AG20443 (cell line): Measurements from ENCODE around the gene EGFL7.

ENCODE experiments used
- DNase-seq: peaks from one replicate; pipeline ENCODE4 v3.0.0; 2012; ENCODE audit warnings: low spot score, mixed read lengths

Gene EGFL7

DNA sequence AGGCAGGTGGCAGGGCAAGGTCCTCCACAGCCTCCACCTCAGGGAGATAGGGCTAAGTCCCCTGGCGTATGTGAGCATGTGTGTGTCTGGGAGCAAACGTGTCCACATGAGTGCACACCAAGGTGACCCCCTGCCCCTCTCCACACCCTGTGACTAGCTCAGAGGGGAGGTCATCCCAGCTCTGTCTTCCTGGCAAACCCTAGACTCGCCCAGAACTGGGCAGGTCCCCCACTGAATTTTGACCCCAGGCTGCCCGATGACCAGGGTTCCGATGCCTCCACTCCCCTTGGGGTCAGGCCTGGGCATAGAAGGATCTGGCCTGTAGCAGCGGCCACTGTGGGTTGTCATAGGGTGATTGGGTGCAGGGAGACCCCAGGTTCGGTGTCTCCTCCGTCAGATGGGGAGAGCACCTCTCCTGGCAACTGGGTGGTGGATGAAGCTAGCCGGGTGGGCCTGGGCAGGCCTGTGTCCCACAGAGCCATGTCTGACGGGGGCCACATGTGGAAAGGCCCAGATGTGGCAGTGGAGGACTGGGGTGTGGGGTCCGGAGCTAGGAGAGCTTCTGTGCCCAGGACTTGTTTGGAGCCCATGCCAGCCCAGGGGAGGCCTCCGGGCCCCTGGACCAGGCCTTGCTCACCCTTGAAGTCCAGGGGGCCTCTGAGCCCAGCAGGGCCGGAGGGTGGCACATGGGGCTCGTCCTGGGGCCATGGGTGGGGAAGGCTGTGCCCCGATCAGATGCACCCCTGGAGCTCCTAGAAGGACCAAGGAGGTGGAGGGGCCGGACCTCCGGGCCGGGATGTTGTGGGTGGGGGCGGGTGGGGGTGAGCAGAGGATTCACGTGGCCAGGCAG lies 55.9 kb downstream of the EGFL7 start:
- no peak for DNase-seq

DNA sequence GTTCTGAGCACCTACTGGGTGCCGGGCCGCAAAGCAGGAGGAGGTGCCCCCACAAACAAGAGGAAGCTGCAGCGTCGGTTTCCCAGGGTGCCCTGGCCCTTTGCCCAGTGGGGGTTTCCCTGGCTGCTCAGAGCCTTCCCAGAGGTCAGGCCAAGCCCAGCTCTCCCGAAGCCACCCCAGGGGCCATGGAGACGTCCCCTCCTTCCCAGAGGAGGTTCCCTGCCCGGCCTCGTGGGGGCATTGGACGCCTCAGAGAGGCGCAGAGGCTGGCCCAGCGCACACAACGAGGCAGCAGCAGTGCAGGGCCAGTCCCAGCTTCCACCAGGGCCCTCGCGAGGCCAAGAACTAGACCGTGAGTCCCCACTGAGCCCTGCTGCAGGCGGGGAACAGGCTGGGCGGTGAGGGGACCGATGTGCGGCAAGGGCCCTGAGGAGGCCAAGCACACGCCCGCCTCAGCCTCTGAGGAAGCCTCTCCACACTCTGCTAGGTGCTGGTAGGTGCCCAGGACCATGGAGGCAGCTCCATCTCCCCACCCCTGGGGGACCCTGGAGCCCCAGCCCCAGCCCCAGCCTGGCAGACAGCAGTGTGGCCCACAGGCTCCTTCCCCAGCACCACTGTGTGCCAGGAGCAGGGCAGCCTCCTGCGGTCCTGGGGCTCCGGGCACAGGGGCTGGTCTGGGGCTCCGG lies 56.6 kb downstream of the EGFL7 start:
- no peak for DNase-seq

DNA sequence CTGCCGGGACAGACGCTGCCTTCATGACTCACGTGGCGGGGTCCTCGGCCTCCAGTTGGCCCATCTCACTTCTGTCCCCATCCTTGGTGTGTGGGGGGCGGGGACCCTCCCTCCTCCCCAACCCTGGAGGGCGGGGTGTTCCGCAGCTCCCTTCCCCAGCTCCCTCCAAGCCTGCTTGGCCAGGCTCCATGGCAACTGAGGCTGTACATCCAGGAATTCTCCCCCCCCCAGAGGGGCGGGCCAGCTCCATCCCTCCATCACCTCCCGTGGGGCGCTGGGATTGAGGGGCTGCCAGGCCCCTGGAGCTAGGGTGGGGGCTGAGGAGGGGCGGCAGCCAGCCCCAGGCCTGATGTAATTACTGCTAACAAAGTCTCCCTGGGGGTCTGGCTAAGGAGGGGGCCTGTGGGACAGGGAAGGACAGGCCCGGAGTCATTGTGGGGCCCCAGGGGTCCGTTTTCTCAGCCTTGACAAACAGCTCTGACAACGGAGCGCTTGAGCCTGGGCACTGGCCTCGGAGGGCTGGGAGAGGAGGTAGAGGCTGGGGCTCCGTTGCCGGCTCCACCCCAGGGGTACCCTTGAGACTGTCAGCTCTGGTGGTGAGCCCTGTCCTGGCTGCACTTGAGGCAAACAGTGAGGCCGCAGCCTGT lies 57.7 kb downstream of the EGFL7 start:
- no peak for DNase-seq

DNA sequence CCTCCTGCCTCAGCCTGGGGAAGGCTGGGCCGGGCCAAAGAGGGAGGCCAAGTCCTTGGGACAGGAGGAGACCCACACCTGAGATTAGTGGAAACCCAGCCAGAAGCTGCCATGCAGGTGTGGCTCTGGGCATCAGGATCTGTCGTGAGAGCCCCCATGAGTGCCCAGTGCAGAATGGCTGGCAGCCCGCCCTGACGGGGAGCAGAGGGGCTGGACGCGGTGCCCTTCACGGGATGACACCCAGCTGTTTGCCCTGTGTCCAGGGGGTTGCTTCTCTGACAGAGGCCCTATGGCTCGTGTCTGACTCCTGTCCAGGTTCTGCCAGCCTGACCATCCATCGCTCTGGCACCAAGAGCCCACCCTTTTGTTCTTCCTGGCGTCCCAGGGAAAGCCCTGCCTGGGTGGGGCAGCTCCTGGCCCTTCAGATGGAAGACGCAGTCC lies 58.2 kb downstream of the EGFL7 start:
- no peak for DNase-seq

DNA sequence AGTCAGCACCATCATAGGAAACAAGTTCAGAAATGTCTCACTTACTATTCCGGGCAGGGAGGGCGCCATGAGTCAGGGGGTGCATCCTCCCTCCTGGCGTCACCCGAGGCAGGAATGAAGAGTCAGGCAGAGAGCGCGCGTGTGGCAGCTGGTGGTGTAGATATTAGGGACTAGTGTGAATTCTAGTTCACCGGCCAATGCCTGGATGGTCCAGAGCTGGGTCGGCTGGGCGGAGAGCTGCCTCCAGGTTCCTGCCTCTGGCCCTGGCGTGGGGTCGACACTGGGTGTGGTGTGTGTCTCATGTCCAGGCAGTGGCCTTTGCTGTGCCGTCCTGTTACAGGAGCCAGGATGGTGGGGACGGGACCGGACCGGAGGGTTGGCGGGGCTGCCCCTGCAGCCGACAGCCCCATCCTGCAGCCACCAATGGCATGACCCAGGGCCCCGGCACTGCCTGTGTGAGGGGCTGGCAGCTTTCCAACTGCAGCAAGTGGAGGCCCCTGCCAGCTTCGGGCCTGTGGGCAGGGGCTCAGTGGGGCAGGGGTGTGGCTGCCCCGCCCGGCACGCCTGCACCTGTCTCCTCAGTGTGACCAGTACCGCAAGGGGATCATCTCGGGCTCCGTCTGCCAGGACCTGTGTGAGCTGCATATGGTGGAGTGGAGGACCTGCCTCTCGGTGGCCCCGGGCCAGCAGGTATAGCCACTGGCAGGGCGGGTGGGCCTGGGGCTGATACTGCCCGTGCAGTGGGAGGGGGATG lies 58.8 kb downstream of the EGFL7 start:
- DNase-seq = peak; percentile 83
